Right cardiac atrium (tissue), 5 donors: ENCODE results near the gene RPS13. TPM values are rescaled to one million over a fixed set of nuclear protein-coding genes. Genes with fewer than 3 reads are reported as not detected.
"Not testable (repeated sequence)": the region's sequence is repeated elsewhere in the genome, so short reads cannot be mapped to it uniquely, and the experiment has no call there.

Experiments
- ATAC-seq, 2 donors: fragments of 200-7000 bp; cut with Tn5 transposase; one replicate each; pipeline versions ENCODE4 v1.8.0 to v1.9.1; 2020; ENCODE audit warnings: moderate library complexity in 2 of 2, mild to moderate bottlenecking in 1 of 2
- DNase-seq, 3 donors: peaks; one replicate each; pipeline ENCODE4 v3.0.0-alpha.2; 2020
- H3K27ac ChIP-seq: one replicate; pipeline ENCODE4 v1.5.1; 2013; ENCODE audit warnings: mild to moderate bottlenecking, low read length, control low read depth, moderate library complexity
- H3K27me3 ChIP-seq: one replicate; pipeline ENCODE4 v1.6.1; 2013; ENCODE audit not compliant: control insufficient read depth, insufficient read depth
- H3K4me1 ChIP-seq: one replicate; pipeline ENCODE4 v1.6.1; 2013; ENCODE audit warnings: low read length; ENCODE audit not compliant: control insufficient read depth, insufficient read depth
- H3K4me3 ChIP-seq: one replicate; pipeline ENCODE4 v1.5.1; 2013; ENCODE audit warnings: low read length, control low read depth
- H3K9me3 ChIP-seq: one replicate; pipeline ENCODE4 v1.6.1; 2013; ENCODE audit warnings: low read length; ENCODE audit not compliant: control insufficient read depth
- WGBS: extraction: QIAGEN DNeasy Blood & Tissue Kit; methylation state at CpG from one replicate; pipeline ENCODE4 v1.1.7; 2013; 5-methylcytosine and 5-hydroxymethylcytosine counted together
- intact Hi-C, 4 donors: fragments of 100-400 bp; cut with DNase I; formaldehyde crosslinking; loops; one replicate each; pipeline versions ENCODE4 v1.11.0 to v1.14.0; 2022 to 2023
- polyA plus RNA-seq: library from polyadenylated mRNA; stranded (reverse); fragments of 200-250 nt; gene quantifications from one replicate; pipeline ENCODE4 v1.2.3, GENCODE V29; 2013
- total RNA-seq, 4 donors: library from RNA; stranded (reverse); fragmentation: NEBNext Ultra II Directional; extraction: Animal tissue kit (Norgen Biotek cat#: 25700); gene quantifications; one replicate each; pipeline ENCODE4 v1.2.1, GENCODE V29; 2021
- donor health status: healthy with polysubstance abuse.
- donor health status: DM: no; HTN: yes; CAD: no.
- donor health status: DM: no; HTN: no; CAD: no.
- donor health status: DM: no; HTN: yes; CAD: no; lungs with severe emphysema.
- donor health status: DM: yes; HTN: yes; CAD: no.

The RPS13 gene
- total and polyA plus RNA-seq, 5 donors, result 687 to 1,538 (median 799) TPM

- Histone ChIP-seq H3K4me1 (peaks cover 8% of the 10 kb centered on the region), H3K27me3 (no peaks in the 10 kb centered on the region), H3K4me3 (peak overlapping the region; percentile 56), H3K27ac (peak overlapping the region; percentile 62), H3K9me3 (no peaks in the 10 kb centered on the region)
- intact Hi-C loops, result no loop called here
- WGBS, result under 1% methylated on average over 20 of the region's 20 CpGs
- DNase-seq (no peak), ATAC-seq (peak; percentile 47 to 53)
Measured at GRCh38 chr11:17077240-17077519, 287 bp downstream of the RPS13 start.

GRCh38 chr11:17076517-17077239, 789 bp downstream of the RPS13 start:
- ATAC-seq (peak in 1 of 2 donors; percentile 8), DNase-seq (no peak)
- H3K27ac ChIP-seq, result peak overlapping the region; percentile 62
- no peaks in the 10 kb centered on the region for H3K27me3 ChIP-seq
- H3K4me3 ChIP-seq, result peak overlapping the region; percentile 56
- WGBS, result 16% methylated on average over 15 of the region's 15 CpGs
- peaks cover 8% of the 10 kb centered on the region for H3K4me1 ChIP-seq
- H3K9me3 ChIP-seq, result no peaks in the 10 kb centered on the region
- intact Hi-C loops, result no loop called here

- intact Hi-C loops, result no loop called here
Measured at GRCh38 chr11:17075506-17075905, 2.0 kb downstream of the RPS13 start.

GRCh38 chr11:17073370-17074027, 4.0 kb downstream of the RPS13 start:
- intact Hi-C loops, result no loop called here
- no peak for DNase-seq
- ATAC-seq, result no peak
- H3K4me3 ChIP-seq, result no peak overlapping the region
- no peaks in the 10 kb centered on the region for H3K27me3 ChIP-seq
- H3K4me1 ChIP-seq, result peaks cover 8% of the 10 kb centered on the region
- WGBS, result 54% methylated on average over 4 of the region's 4 CpGs
- no peak overlapping the region for H3K27ac ChIP-seq
- no peaks in the 10 kb centered on the region for H3K9me3 ChIP-seq

More at GRCh38 chr11:17075506-17075905, 2.0 kb downstream of the RPS13 start:
- ATAC-seq (no peak), DNase-seq (no peak)
- Histone ChIP-seq H3K9me3 (no peaks in the 10 kb centered on the region), H3K27me3 (no peaks in the 10 kb centered on the region), H3K4me1 (peaks cover 8% of the 10 kb centered on the region), H3K4me3 (no peak overlapping the region), H3K27ac (no peak overlapping the region)
- WGBS, result 67% methylated on average over 5 of the region's 5 CpGs

- 96% methylated on average over 6 of the region's 6 CpGs for WGBS
- DNase-seq, result no peak
- intact Hi-C loops, result loop anchor here in 1 of 4 donors (10.0 kb wide), 1 partner anchor 283 kb away; no protein-coding TSS in a partner anchor
- H3K4me3 ChIP-seq, result no peak overlapping the region
- ATAC-seq, result no peak
- no peak overlapping the region for H3K27ac ChIP-seq
- H3K9me3 ChIP-seq, result no peaks in the 10 kb centered on the region
- no peaks in the 10 kb centered on the region for H3K27me3 ChIP-seq
- no peaks in the 10 kb centered on the region for H3K4me1 ChIP-seq
Measured at GRCh38 chr11:17067417-17067816, 10.1 kb downstream of the RPS13 start.

- ATAC-seq (no peak), DNase-seq (no peak)
- WGBS, result 41% methylated on average over 2 of the region's 2 CpGs
- intact Hi-C loops, result loop anchor here in 1 of 4 donors (10.0 kb wide), 1 partner anchor 282 kb away; no protein-coding TSS in a partner anchor
- Histone ChIP-seq H3K9me3 (no peaks in the 10 kb centered on the region), H3K4me1 (no peaks in the 10 kb centered on the region), H3K27ac (no peak overlapping the region), H3K4me3 (no peak overlapping the region), H3K27me3 (no peaks in the 10 kb centered on the region)
Measured at GRCh38 chr11:17066691-17067090, 10.8 kb downstream of the RPS13 start.

- DNase-seq, result peak; percentile 70 to 87 (median 87)
- no peaks in the 10 kb centered on the region for H3K9me3 ChIP-seq
- 72% methylated on average over 4 of the region's 4 CpGs for WGBS
- intact Hi-C loops, result loop anchor here (2.0 to 10.0 kb wide), 6 partner anchors 116 to 279 kb away; no protein-coding TSS in a partner anchor
- H3K27me3 ChIP-seq, result no peaks in the 10 kb centered on the region
- H3K27ac ChIP-seq, result no peak overlapping the region
- H3K4me3 ChIP-seq, result no peak overlapping the region
- H3K4me1 ChIP-seq, result no peaks in the 10 kb centered on the region
- peak; percentile 92 to 94 for ATAC-seq
Measured at GRCh38 chr11:17063171-17064002, 14.1 kb downstream of the RPS13 start.

GRCh38 chr11:17051146-17051545, 26.3 kb downstream of the RPS13 start:
- DNase-seq, ATAC-seq, intact Hi-C loops, H3K9me3 ChIP-seq, H3K4me3 ChIP-seq, H3K27ac ChIP-seq, H3K4me1 ChIP-seq, H3K27me3 ChIP-seq: not testable (repeated sequence)
- WGBS, result 98% methylated on average over 23 of the region's 27 CpGs

- ATAC-seq, result not testable (repeated sequence)
Measured at GRCh38 chr11:17048491-17048890, 29.0 kb downstream of the RPS13 start.

GRCh38 chr11:17046690-17047089, 30.8 kb downstream of the RPS13 start:
- Histone ChIP-seq H3K9me3 (no peaks in the 10 kb centered on the region), H3K4me1 (no peaks in the 10 kb centered on the region), H3K4me3 (no peak overlapping the region), H3K27ac (no peak overlapping the region), H3K27me3 (no peaks in the 10 kb centered on the region)
- ATAC-seq, result no peak
- intact Hi-C loops, result no loop called here
- DNase-seq, result no peak
- WGBS, result 72% methylated on average over 5 of the region's 5 CpGs

More at GRCh38 chr11:17048491-17048890, 29.0 kb downstream of the RPS13 start:
- DNase-seq, H3K27ac ChIP-seq, H3K27me3 ChIP-seq, H3K4me1 ChIP-seq, intact Hi-C loops, H3K4me3 ChIP-seq, H3K9me3 ChIP-seq: not testable (repeated sequence)
- WGBS, result 73% methylated on average over 4 of the region's 4 CpGs
